GM21529 (cell line): ENCODE data around the gene SP9.

Experiments used
- ATAC-seq: cut with Tn5 transposase; IDR thresholded peaks from one replicate; pipeline ENCODE4 v1.9.1; 2021; ENCODE audit not compliant: unreplicated experiment

SP9 gene

GRCh38 chr2:174334781-174335251 is at the start of gene SP9:
SP9 (plus strand) TSS chr2:174334954; CDS start chr2:174335093, 139 bp downstream.
- no peak for ATAC-seq

GRCh38 chr2:174286172-174286571 is 48.6 kb upstream of the SP9 start:
- no peak for ATAC-seq

DNA sequence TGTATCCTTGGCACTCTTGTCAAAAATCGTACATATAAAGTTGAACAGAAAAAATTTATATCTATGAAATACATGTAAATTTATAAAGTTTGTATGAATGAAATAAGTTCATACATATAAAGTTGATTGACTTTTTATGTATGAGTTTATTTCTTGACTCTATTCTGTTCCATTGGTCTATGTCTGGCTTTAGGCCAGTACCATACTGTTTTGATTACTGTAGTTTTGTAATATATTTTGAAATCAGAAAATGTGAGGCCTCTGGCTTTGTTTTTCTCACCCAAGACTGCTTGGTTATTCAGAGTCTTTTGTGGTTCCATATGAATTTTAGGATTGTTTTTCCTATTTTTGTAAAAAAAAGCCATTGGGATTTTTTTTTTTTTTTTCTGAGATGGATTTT is 41.8 kb upstream of the SP9 start:
- no peak for ATAC-seq

DNA sequence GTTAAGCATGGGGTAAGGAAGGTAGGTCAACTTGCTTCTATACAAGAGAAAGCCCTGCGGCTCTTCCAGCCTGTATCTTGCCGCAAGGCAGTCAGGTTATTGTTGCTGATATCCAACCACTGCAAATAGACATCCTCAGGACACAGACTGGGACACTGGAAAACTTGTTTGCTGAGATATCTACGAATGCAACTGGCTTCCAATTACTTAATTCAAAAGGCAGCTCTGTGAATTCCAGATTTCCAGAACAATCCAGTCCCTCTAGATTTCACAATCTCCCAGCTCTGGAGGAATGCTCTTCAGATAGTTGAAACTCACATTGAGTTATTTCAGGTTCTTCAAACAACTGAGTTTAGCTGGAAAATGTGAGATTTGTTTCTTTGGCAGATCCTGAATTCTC is 34.6 kb upstream of the SP9 start:
- no peak for ATAC-seq

- ATAC-seq, result no peak
These were observed 22.0 kb upstream of the SP9 start for GRCh38 chr2:174312581-174313234.

- ATAC-seq, result no peak
These were observed 12.6 kb upstream of the SP9 start for GRCh38 chr2:174322149-174322548.

GRCh38 chr2:174322746-174323145 is 12.0 kb upstream of the SP9 start:
- ATAC-seq, result no peak

- no peak for ATAC-seq
These were observed 10.2 kb upstream of the SP9 start for GRCh38 chr2:174324530-174324929.

DNA sequence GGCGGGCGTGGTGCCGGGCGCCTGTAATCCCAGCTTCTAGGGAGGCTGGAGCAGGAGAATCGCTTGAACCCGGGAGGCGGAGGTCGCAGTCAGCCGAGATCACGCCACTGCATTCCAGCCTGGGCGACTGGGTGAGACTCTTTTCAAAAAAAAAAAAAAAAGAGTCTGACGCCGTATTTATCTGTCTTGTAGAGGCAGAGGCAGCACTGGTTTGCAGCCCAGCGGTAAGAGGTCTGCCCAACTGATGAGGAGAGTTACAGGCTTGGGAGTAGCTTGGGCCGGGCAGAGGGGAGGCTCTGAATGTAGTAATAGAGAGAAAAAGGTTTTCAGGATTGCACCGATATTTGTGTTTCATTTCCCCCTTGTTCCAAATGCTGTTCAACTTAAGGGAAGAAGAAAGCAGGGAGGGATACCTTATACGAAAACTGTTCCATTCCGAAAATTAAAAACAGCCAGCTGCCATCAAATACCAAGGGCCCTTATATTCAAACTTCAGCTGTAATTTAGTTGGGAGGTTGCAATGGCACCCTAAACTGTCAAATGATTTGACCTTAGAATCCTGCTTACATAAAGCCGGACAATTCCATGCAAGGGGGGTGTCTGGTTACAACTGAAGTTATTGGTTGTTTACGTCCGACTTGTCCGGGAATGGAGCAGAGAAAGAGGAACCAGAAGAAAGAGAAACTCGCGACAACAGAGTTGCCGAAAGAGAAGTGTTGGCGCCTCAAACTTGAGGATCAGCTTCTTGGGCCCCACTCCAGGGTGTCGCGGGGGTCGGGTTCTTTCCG is 9.2 kb upstream of the SP9 start:
- no peak for ATAC-seq

DNA sequence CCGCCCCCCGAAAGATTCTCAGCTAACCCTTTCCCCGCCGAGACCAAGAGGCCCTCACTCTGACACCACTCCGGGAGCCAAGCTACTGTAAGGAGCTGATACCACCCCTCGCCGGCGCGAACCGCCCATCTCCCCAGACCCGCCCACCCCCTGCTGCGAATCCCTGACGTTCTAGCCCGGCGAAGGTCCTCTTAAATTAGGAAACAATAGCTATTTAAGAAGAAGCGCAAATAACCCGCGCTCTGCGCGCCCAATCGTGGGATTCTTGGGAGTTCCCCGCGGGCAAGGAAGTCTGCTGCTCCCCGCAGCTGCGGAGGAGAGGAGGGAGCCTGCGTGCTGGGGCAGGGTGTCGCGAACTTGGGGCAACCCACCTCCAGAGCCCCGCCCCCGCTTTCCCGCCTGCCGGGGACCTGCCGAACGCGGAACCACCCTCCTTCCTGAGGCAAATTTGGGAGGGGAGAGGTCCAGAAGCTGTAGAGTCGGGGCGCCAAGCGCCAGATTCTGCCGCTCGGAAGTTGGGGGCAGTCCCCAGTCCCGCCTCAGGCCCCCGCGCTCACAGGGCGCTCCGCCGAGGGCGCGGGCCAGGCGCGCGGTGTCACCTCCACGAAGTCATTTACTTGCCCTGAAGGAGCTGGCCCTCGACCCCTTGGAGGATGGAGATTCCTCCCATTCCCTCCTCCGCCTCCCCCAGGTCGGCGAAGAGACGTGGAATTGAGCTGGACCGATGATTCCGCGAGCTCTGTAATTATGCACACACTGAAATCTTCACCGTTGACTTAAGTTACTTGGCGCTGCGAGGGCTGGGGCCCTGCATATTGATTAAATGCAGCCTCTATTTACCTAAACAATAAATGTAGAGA is 8.4 kb upstream of the SP9 start:
- no peak for ATAC-seq

GRCh38 chr2:174327021-174327840 is 7.5 kb upstream of the SP9 start:
- ATAC-seq, result no peak

- ATAC-seq, result no peak
These were observed 7.0 kb upstream of the SP9 start for GRCh38 chr2:174327841-174328113.

DNA sequence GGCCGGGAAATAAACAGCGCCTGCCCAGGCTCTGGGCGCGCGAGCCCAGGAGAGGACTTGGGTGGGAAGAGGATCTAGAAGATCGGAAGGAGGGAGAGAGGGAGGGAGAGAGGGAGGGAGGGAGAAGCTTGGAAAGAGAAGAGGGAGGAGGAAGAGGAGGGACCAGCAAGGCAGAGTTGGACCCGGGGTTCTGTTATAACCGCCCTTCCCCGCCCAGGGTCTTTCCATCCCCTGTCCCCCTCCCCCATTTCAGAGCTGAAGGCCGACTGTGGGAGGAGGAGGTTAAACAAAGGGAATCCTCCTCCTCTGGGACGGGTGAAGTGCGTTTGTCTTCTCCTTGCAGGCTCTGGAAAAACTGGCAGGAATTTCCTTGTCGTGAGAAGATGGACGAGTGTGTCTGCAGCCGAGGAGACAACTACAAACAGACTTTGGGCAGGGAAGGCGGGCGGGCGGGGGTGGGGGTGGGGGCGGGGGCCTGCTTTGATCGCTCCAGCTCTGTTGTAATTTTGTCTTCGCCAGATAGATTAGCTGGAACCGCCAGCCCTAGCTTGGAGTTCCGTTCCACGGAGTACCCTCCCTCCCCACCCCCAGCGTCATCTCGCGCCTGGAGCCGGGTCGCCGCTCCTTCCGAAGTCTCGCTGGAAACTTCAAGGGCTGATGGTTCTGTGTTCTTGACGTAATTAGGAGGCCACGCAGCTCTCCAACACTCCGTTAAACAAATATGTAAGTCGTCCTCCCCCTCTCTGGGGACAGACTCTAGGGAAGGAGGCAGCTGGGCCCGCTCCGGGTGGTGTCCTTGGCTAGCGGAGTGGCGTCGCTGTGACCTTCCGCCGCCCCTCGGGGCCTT is 6.4 kb upstream of the SP9 start:
- no peak for ATAC-seq

GRCh38 chr2:174328961-174329715 is 5.6 kb upstream of the SP9 start:
- ATAC-seq, result no peak

- no peak for ATAC-seq
These were observed 3.7 kb upstream of the SP9 start for GRCh38 chr2:174330945-174331594.

GRCh38 chr2:174331595-174332216 is 3.0 kb upstream of the SP9 start:
- no peak for ATAC-seq

GRCh38 chr2:174332217-174332963 is 2.4 kb upstream of the SP9 start:
- ATAC-seq, result no peak

DNA sequence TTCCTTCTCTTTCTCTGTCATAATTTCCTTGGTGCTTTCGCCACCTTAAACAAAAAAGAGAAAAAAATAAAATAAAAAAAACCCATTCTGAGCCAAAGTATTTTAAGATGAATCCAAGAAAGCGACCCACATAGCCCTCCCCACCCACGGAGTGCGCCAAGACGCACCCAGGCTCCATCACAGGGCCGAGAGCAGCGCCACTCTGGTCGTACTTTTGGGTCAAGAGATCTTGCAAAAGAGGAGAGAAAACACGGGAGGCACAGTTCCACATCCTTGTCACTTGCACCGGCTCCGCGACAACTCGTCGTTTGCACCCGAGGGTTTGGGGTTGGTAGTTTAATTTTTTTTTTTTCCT is 1.8 kb upstream of the SP9 start:
- no peak for ATAC-seq
